HepG2 (cell line): ENCODE measurements around the gene DTNB. TPM values are rescaled to one million over a fixed set of nuclear protein-coding genes. Genes with fewer than 3 reads are reported as not detected.

Experiments used
- ATAC-seq: fragments of 200-7000 bp; cut with Tn5 transposase; 3 replicates; pipeline ENCODE4 v1.9.1; 2020; ENCODE audit warnings: mild to moderate bottlenecking, moderate library complexity
- BruUV-seq: library from RNA; stranded (reverse); fragments of 400-500 nt; replicated peaks from 2 replicates; lab custom pipeline; 2021; lab: Mats Ljungman, UMichigan
- CTCF ChIA-PET: fragments of 300-600 bp; formaldehyde crosslinking; extraction: SDS; loops from one replicate; lab custom pipeline; 2021; ENCODE audit warnings: low total read pairs, inconsistent platforms, low intra/inter-chr PET ratio; lab: Yijun Ruan, JAX
- POLR2A ChIA-PET: fragments of 350-600 bp; sonication (Branson Sonifier 250); formaldehyde crosslinking; loops from one replicate; lab custom pipeline; 2020; ENCODE audit warnings: antibody characterized with exemption, inconsistent platforms; lab: Yijun Ruan, JAX
- DNase-seq: peaks from one replicate; pipeline ENCODE4 v3.0.0-alpha.2; 2015; ENCODE audit warnings: low spot score
- FAIRE-seq: peaks from 3 replicates; lab custom pipeline; 2011; peaks lifted over from hg19 to GRCh38; lab: Jason Lieb, UNC
- H2AFZ ChIP-seq: one replicate; pipeline ENCODE4 v1.6.1; 2011; ENCODE audit warnings: low read length, inconsistent platforms
- H3K27ac ChIP-seq: fragments of 300-600 bp; 3 replicates; pipeline ENCODE4 v1.8.0; 2011; ENCODE audit warnings: mixed run types, mild to moderate bottlenecking, mixed read lengths, low read length, inconsistent platforms; ENCODE audit not compliant: insufficient read depth; ENCODE audit errors: extremely low read length
- H3K27me3 ChIP-seq, 2 experiments: fragments of 200-600 bp in 1 of 2; 2 replicates in 1 of 2; 3 replicates in 1 of 2; pipeline versions ENCODE4 v1.6.0 to v1.8.0; 2011; ENCODE audit warnings: low read length in 2 of 2, mild to moderate bottlenecking in 2 of 2, moderate library complexity in 2 of 2, inconsistent platforms in 1 of 2; ENCODE audit not compliant: insufficient read depth in 2 of 2, control insufficient read depth in 1 of 2
- H3K36me3 ChIP-seq, 2 experiments: fragments of 200-600 bp in 1 of 2; replicated peaks in 1 of 2; 2 replicates in 1 of 2; 3 replicates in 1 of 2; pipeline versions ENCODE4 v1.5.1 to v1.8.0; 2011; ENCODE audit warnings: low read length in 2 of 2, inconsistent platforms in 1 of 2; ENCODE audit not compliant: insufficient read depth in 2 of 2, control insufficient read depth in 1 of 2
- H3K4me1 ChIP-seq: 2 replicates; pipeline ENCODE4 v1.5.1; 2012; ENCODE audit warnings: low read length, inconsistent platforms; ENCODE audit not compliant: insufficient read depth
- H3K4me2 ChIP-seq: 2 replicates; pipeline ENCODE4 v1.6.0; 2011; ENCODE audit warnings: low read depth, low read length, inconsistent platforms
- H3K4me3 ChIP-seq, 3 experiments: fragments of 200-600 bp in 1 of 3; sonication (generic), shearing (Covaris generic) in 1 of 3; replicated peaks in 1 of 3; 2 replicates each; pipeline ENCODE4 v1.5.1; 2011 to 2016; ENCODE audit warnings: low read length in 3 of 3, inconsistent platforms in 2 of 3, low read depth in 2 of 3, mild to moderate bottlenecking in 2 of 3, control low read depth in 1 of 3, mixed read lengths in 1 of 3; ENCODE audit not compliant: insufficient read depth in 1 of 3
- H3K79me2 ChIP-seq: one replicate; pipeline ENCODE4 v1.6.1; 2011; ENCODE audit warnings: low read length, inconsistent platforms; ENCODE audit not compliant: insufficient read depth
- H3K9ac ChIP-seq: 2 replicates; pipeline ENCODE4 v1.6.0; 2011; ENCODE audit warnings: mild to moderate bottlenecking, low read depth, low read length, inconsistent platforms; ENCODE audit not compliant: insufficient read depth
- H3K9me3 ChIP-seq: 2 replicates; pipeline ENCODE4 v1.5.1; 2012; ENCODE audit warnings: mild to moderate bottlenecking, low read length
- H4K20me1 ChIP-seq: 2 replicates; pipeline ENCODE4 v1.6.0; 2011; ENCODE audit warnings: inconsistent platforms, mild to moderate bottlenecking, low read length, moderate library complexity; ENCODE audit not compliant: insufficient read depth
- ARNT ChIP-seq: fragments of 450-650 bp; IDR thresholded peaks from 2 replicates; pipeline ENCODE4 v1.6.1; 2017
- ARNTL ChIP-seq: sonication (generic); formaldehyde crosslinking; IDR thresholded peaks from 2 replicates; pipeline ENCODE4 v1.4.0; 2020; ENCODE audit warnings: mild to moderate bottlenecking, missing genetic modification reagents
- CEBPB ChIP-seq: IDR thresholded peaks from 2 replicates; pipeline ENCODE4 v1.6.1; 2011; ENCODE audit warnings: low read depth, low read length, improper control_type of control experiment, borderline replicate concordance
- EEA1 ChIP-seq: sonication (generic); formaldehyde crosslinking; IDR thresholded peaks from 2 replicates; pipeline ENCODE4 v1.5.1; 2020; ENCODE audit warnings: mild to moderate bottlenecking, missing genetic modification reagents, borderline replicate concordance
- HDAC2 ChIP-seq: sonication (generic); formaldehyde crosslinking; IDR thresholded peaks from 2 replicates; pipeline ENCODE4 v1.4.0; 2020; ENCODE audit warnings: missing genetic modification reagents
- HNF4A ChIP-seq: sonication (generic); formaldehyde crosslinking; IDR thresholded peaks from 2 replicates; pipeline ENCODE4 v1.4.0; 2020; ENCODE audit warnings: missing genetic modification reagents
- KAT7 ChIP-seq: IDR thresholded peaks from 2 replicates; pipeline ENCODE4 v1.6.1; 2018; ENCODE audit warnings: borderline replicate concordance, missing compliant biosample characterization
- NCOA5 ChIP-seq: sonication (generic); formaldehyde crosslinking; IDR thresholded peaks from 2 replicates; pipeline ENCODE4 v1.4.0; 2020; ENCODE audit warnings: missing genetic modification reagents
- NFATC3 ChIP-seq: sonication (generic); formaldehyde crosslinking; IDR thresholded peaks from 2 replicates; pipeline ENCODE4 v1.5.1; 2020; ENCODE audit warnings: mild to moderate bottlenecking, missing genetic modification reagents
- PAF1 ChIP-seq: IDR thresholded peaks from 2 replicates; pipeline ENCODE4 v1.6.1; 2016; ENCODE audit warnings: missing genetic modification reagents, missing compliant biosample characterization
- RAD21 ChIP-seq: fragments of 450-650 bp; formaldehyde crosslinking; IDR thresholded peaks from 2 replicates; pipeline ENCODE4 v1.5.0; 2020; ENCODE audit warnings: mild to moderate bottlenecking
- RBFOX2 ChIP-seq: fragments of 200-400 bp; formaldehyde crosslinking; IDR thresholded peaks from 2 replicates; pipeline ENCODE4 v1.6.1; 2017; ENCODE audit warnings: low read depth, mild to moderate bottlenecking, low read length
- SIN3A ChIP-seq: IDR thresholded peaks from 2 replicates; pipeline ENCODE4 v1.6.1; 2011; ENCODE audit warnings: low read depth, mild to moderate bottlenecking, control low read depth, low read length, borderline replicate concordance
- THYN1 ChIP-seq: sonication (generic); formaldehyde crosslinking; IDR thresholded peaks from 2 replicates; pipeline ENCODE4 v1.8.1; 2023; ENCODE audit warnings: low read depth, mild to moderate bottlenecking, moderate library complexity, missing genetic modification reagents, borderline replicate concordance
- ZBTB26 ChIP-seq: IDR thresholded peaks from 2 replicates; pipeline ENCODE4 v1.6.1; 2016; ENCODE audit warnings: missing compliant biosample characterization, missing genetic modification reagents, borderline replicate concordance
- ZNF660 ChIP-seq: sonication (generic); formaldehyde crosslinking; IDR thresholded peaks from 2 replicates; pipeline ENCODE4 v1.5.1; 2020; ENCODE audit warnings: mild to moderate bottlenecking, low read depth, missing genetic modification reagents, borderline replicate concordance
- ZNF746 ChIP-seq: sonication (generic); formaldehyde crosslinking; IDR thresholded peaks from 2 replicates; pipeline ENCODE4 v1.8.0; 2022; ENCODE audit warnings: mild to moderate bottlenecking, missing genetic modification reagents
- ZNF780A ChIP-seq: sonication (generic); formaldehyde crosslinking; IDR thresholded peaks from 2 replicates; pipeline ENCODE4 v1.8.0; 2022; ENCODE audit warnings: mild to moderate bottlenecking, missing genetic modification reagents, moderate library complexity
- ZNF850 ChIP-seq: sonication (generic); formaldehyde crosslinking; conservative IDR thresholded peaks from 2 replicates; pipeline ENCODE4 v1.9.0; 2021; ENCODE audit warnings: mild to moderate bottlenecking, missing genetic modification reagents
- WGBS: methylation state at CpG from one replicate; pipeline ENCODE4 v1.1.6; 2017; ENCODE audit warnings: low lambda C conversion rate; 5-methylcytosine and 5-hydroxymethylcytosine counted together
- in situ Hi-C: cut with HindIII; loops from 2 replicates; pipeline ENCODE4 v1.10.0; 2017; ENCODE audit warnings: low pct_unique_long_range_greater_than_20kb; ENCODE audit not compliant: extremely low pct_ligation_motif_present
- intact Hi-C: fragments of 100-400 bp; cut with micrococcal nuclease; formaldehyde crosslinking; loops from one replicate; pipeline ENCODE4 v1.10.0; 2022; ENCODE audit not compliant: unreplicated experiment
- polyA plus RNA-seq, 8 experiments: library from polyadenylated mRNA; depleted of rRNA in 3 of 8; stranded (reverse) in 7 of 8; unstranded in 1 of 8; fragments of >200 nt; fragmentation: Illumina TruSeq in 4 of 8; extraction: Trizol in 4 of 8; gene quantifications; 2 replicates each; pipeline versions ENCODE4 v1.2.1 to v1.2.3, GENCODE V29; 2011 to 2016; ENCODE audit warnings: low read depth in 4 of 8, missing spikeins in 1 of 8, mixed read lengths in 1 of 8; ENCODE audit not compliant: insufficient read depth in 1 of 8
- total RNA-seq, 5 experiments: library from RNA; depleted of rRNA; stranded (reverse); fragments of >200 nt; fragmentation: Illumina TruSeq; extraction: Trizol; gene quantifications; 2 replicates each; pipeline ENCODE4 v1.2.3, GENCODE V29; 2016; ENCODE audit warnings: low read depth in 1 of 5

Gene DTNB
- total and polyA plus RNA-seq, 2 of the 13 experiments (the other 11 are each of a cell fraction or from before 2014, with no cell fraction given), result 14.4 to 23.9 TPM

- no peak overlapping the region for H3K9ac ChIP-seq
- CTCF ChIA-PET, result no interaction called here
- no peaks in the 10 kb centered on the region for H3K9me3 ChIP-seq
- H3K4me2 ChIP-seq, result no peak overlapping the region
- no peaks in the 10 kb centered on the region for H3K79me2 ChIP-seq
- in situ Hi-C loops (no loop called here), intact Hi-C loops (no loop called here)
- ATAC-seq (no peak), FAIRE-seq (no peak), DNase-seq (no peak)
- no peak overlapping the region for H3K4me3 ChIP-seq
- H3K27ac ChIP-seq, result no peak overlapping the region
- H3K27me3 ChIP-seq, result peaks cover 2 to 19% of the 10 kb centered on the region in 2 experiments; a peak in 3 of 5 replicates
- POLR2A ChIA-PET, result no interaction called here
- 64% methylated on average over 7 of the region's 7 CpGs for WGBS
- no peak for TF ChIP-seq RBFOX2
- TF ChIP-seq ARNTL (CRISPR knock-in tag), result no peak
- 0 out of 2 replicates have a peak, but pooled peaks have one; percentile 3 for TF ChIP-seq CEBPB
- TF ChIP-seq EEA1, result no peak
- no peak for TF ChIP-seq ZNF746 (CRISPR knock-in tag)
- no peak for TF ChIP-seq RAD21
- no peak for TF ChIP-seq NFATC3 (CRISPR knock-in tag)
- H2AFZ ChIP-seq, result no peak overlapping the region
- no TSS peak for BruUV-seq
- H3K36me3 ChIP-seq, result no peaks in the 10 kb centered on the region
- H4K20me1 ChIP-seq, result no peaks in the 10 kb centered on the region
- H3K4me1 ChIP-seq, result no peaks in the 10 kb centered on the region
Observed at GRCh38 chr2:25349397-25349796, 324.0 kb downstream of the DTNB start.

GRCh38 chr2:25347846-25348245, 325.5 kb downstream of the DTNB start:
- no TSS peak for BruUV-seq
- no peak overlapping the region for H3K27ac ChIP-seq
- H3K27me3 ChIP-seq, result peaks cover 2 to 16% of the 10 kb centered on the region in 2 experiments; a peak in 2 of 5 replicates
- ChIA-PET POLR2A (no interaction called here), CTCF (no interaction called here)
- intact Hi-C loops, result no loop called here
- no peak for FAIRE-seq
- no peak overlapping the region for H2AFZ ChIP-seq
- no peaks in the 10 kb centered on the region for H3K79me2 ChIP-seq
- no peak overlapping the region for H3K9ac ChIP-seq
- no peak for ATAC-seq
- in situ Hi-C loops, result no loop called here
- H3K4me1 ChIP-seq, result peaks cover 4% of the 10 kb centered on the region
- no peak for DNase-seq
- no peak overlapping the region for H3K4me3 ChIP-seq
- no peaks in the 10 kb centered on the region for H3K36me3 ChIP-seq
- 10% methylated on average over 2 of the region's 2 CpGs for WGBS
- H3K4me2 ChIP-seq, result no peak overlapping the region
- H4K20me1 ChIP-seq, result no peaks in the 10 kb centered on the region
- H3K9me3 ChIP-seq, result no peaks in the 10 kb centered on the region
- no peak for TF ChIP-seq PAF1 (CRISPR knock-in tag)
- TF ChIP-seq ZNF660, result no peak
- TF ChIP-seq KAT7 (CRISPR knock-in tag), result no peak
- TF ChIP-seq NCOA5, result no peak
- no peak for TF ChIP-seq ZNF850 (CRISPR knock-in tag)
- no peak for TF ChIP-seq HNF4A (CRISPR knock-in tag)
- TF ChIP-seq ARNT, result no peak
- TF ChIP-seq ZBTB26, result no peak
- no peak for TF ChIP-seq ZNF780A
- TF ChIP-seq HDAC2 (CRISPR knock-in tag), result no peak
- TF ChIP-seq SIN3A, result no peak
- TF ChIP-seq THYN1, result no peak
